GM12878 (cell line): ENCODE data around the gene CD55. TPM values are rescaled to one million over a fixed set of nuclear protein-coding genes. Genes with fewer than 3 reads are reported as not detected.

Experiments
- ATAC-seq: fragments of 200-7000 bp; cut with Tn5 transposase; 3 replicates; pipeline ENCODE4 v1.9.1; 2020; ENCODE audit warnings: mild to moderate bottlenecking, moderate library complexity
- BruUV-seq: library from RNA; stranded (reverse); fragments of 400-500 nt; replicated peaks from 2 replicates; lab custom pipeline; 2021; lab: Mats Ljungman, UMichigan
- CTCF ChIA-PET: fragments of 300-600 bp; sonication (Branson Sonifier 250); formaldehyde crosslinking; extraction: SDS; loops from one replicate; lab custom pipeline; 2021; ENCODE audit warnings: inconsistent platforms; lab: Yijun Ruan, JAX
- POLR2A ChIA-PET: fragments of 350-600 bp; formaldehyde crosslinking; extraction: SDS; loops from one replicate; lab custom pipeline; 2021; ENCODE audit warnings: inconsistent platforms; lab: Charles Lee
- RAD21 ChIA-PET: fragments of 300-600 bp; sonication (Branson Sonifier 250); formaldehyde crosslinking; loops from one replicate; lab custom pipeline; 2023; ENCODE audit warnings: antibody characterized with exemption; ENCODE audit not compliant: unreplicated experiment; lab: Charles Lee
- SMC1A ChIA-PET: fragments of 300-600 bp; sonication (Branson Sonifier 250); formaldehyde crosslinking; loops from one replicate; lab custom pipeline; 2023; ENCODE audit not compliant: unreplicated experiment, uncharacterized antibody; lab: Charles Lee
- DNase-seq: peaks from one replicate; pipeline ENCODE4 v3.0.0-alpha.2; 2011; ENCODE audit warnings: low read depth, low spot score
- FAIRE-seq: peaks from 3 replicates; lab custom pipeline; 2011; peaks lifted over from hg19 to GRCh38; lab: Jason Lieb, UNC
- H2AFZ ChIP-seq: 2 replicates; pipeline ENCODE4 v1.6.0; 2011; ENCODE audit warnings: low read depth, low read length, control low read depth; ENCODE audit not compliant: control insufficient read depth
- H3K27ac ChIP-seq: 2 replicates; pipeline ENCODE4 v1.5.1; 2011; ENCODE audit warnings: control low read depth; ENCODE audit not compliant: control insufficient read depth, insufficient read depth
- H3K27me3 ChIP-seq, 2 experiments: replicated peaks in 1 of 2; 2 replicates each; pipeline versions ENCODE4 v1.6.0 to v1.6.1; 2011; ENCODE audit warnings: low read length in 1 of 2; ENCODE audit not compliant: control insufficient read depth in 2 of 2, insufficient read depth in 2 of 2
- H3K36me3 ChIP-seq, 2 experiments: 2 replicates each; pipeline ENCODE4 v1.5.1; 2011; ENCODE audit warnings: low read length in 1 of 2; ENCODE audit not compliant: control insufficient read depth in 2 of 2, insufficient read depth in 2 of 2
- H3K4me1 ChIP-seq: 2 replicates; pipeline ENCODE4 v1.6.1; 2011; ENCODE audit warnings: mild to moderate bottlenecking, low read length, moderate library complexity, mixed read lengths; ENCODE audit not compliant: control insufficient read depth, insufficient read depth
- H3K4me2 ChIP-seq: 2 replicates; pipeline ENCODE4 v1.6.0; 2011; ENCODE audit warnings: control low read depth; ENCODE audit not compliant: control insufficient read depth, insufficient read depth
- H3K4me3 ChIP-seq: fragments of 200-600 bp; sonication (generic); 2 replicates; pipeline ENCODE4 v1.5.1; 2016
- H3K79me2 ChIP-seq: 2 replicates; pipeline ENCODE4 v1.6.0; 2011; ENCODE audit warnings: low read length; ENCODE audit not compliant: control insufficient read depth, insufficient read depth
- H3K9ac ChIP-seq: 2 replicates; pipeline ENCODE4 v1.8.0; 2011; ENCODE audit warnings: low read length, control low read depth, mixed read lengths; ENCODE audit not compliant: control insufficient read depth, insufficient read depth
- H3K9me3 ChIP-seq: replicated peaks from 3 replicates; pipeline ENCODE4 v1.5.1; 2011; ENCODE audit warnings: mild to moderate bottlenecking, low read length; ENCODE audit not compliant: control insufficient read depth, insufficient read depth
- H4K20me1 ChIP-seq: 2 replicates; pipeline ENCODE4 v1.6.0; 2011; ENCODE audit not compliant: control insufficient read depth, insufficient read depth
- NFYA ChIP-seq: IDR thresholded peaks from 2 replicates; pipeline ENCODE4 v1.6.1; 2011; ENCODE audit warnings: low read depth, mild to moderate bottlenecking, low read length, improper control_type of control experiment, borderline replicate concordance
- PRDM15 ChIP-seq: fragments of 450-650 bp; formaldehyde crosslinking; IDR thresholded peaks from 2 replicates; pipeline ENCODE4 v1.4.0; 2020; ENCODE audit warnings: mild to moderate bottlenecking, moderate library complexity
- RB1 ChIP-seq: fragments of 450-650 bp; formaldehyde crosslinking; IDR thresholded peaks from 2 replicates; pipeline ENCODE4 v1.6.1; 2017; ENCODE audit warnings: mild to moderate bottlenecking, borderline replicate concordance
- SIN3A ChIP-seq: IDR thresholded peaks from 2 replicates; pipeline ENCODE4 v1.6.1; 2012; ENCODE audit warnings: low read depth, low read length, improper control_type of control experiment
- SREBF2 ChIP-seq: IDR thresholded peaks from 2 replicates; pipeline ENCODE4 v1.6.1; 2012; ENCODE audit warnings: mild to moderate bottlenecking, low read length
- ZBTB4 ChIP-seq: fragments of 450-650 bp; formaldehyde crosslinking; IDR thresholded peaks from 2 replicates; pipeline ENCODE4 v1.4.0; 2022; ENCODE audit warnings: mild to moderate bottlenecking, moderate library complexity
- WGBS: methylation state at CpG from one replicate; pipeline ENCODE4 v1.1.6; 2016; ENCODE audit warnings: low lambda C conversion rate; ENCODE audit not compliant: insufficient replicate concordance, insufficient coverage; ENCODE audit errors: missing lambda C conversion rate; 5-methylcytosine and 5-hydroxymethylcytosine counted together
- in situ Hi-C: fragments of 300-500 bp; cut with MboI; formaldehyde crosslinking; loops from 9 replicates; pipeline ENCODE4 v1.14.3; 2018; ENCODE audit warnings: mixed read lengths
- intact Hi-C: fragments of 100-400 bp; cut with micrococcal nuclease; formaldehyde crosslinking; loops from one replicate; pipeline ENCODE4 v1.14.2; 2022; ENCODE audit not compliant: unreplicated experiment
- polyA plus RNA-seq, 11 experiments: library from polyadenylated mRNA; depleted of rRNA in 4 of 11; unstranded in 6 of 11; stranded (reverse) in 5 of 11; fragments of >200 nt; fragmentation: Nextera tagmentation in 4 of 11; fragmentation: Illumina TruSeq in 1 of 11; extraction: Ambion mirVana in 4 of 11; extraction: Trizol in 1 of 11; gene quantifications; 1 replicate in 1 of 11; 2 replicates in 10 of 11; pipeline versions ENCODE4 v1.2.1 to v1.2.3, GENCODE V29; 2011 to 2016; ENCODE audit warnings: inconsistent platforms in 2 of 11, missing spikeins in 2 of 11, low read depth in 1 of 11
- total RNA-seq, 4 experiments: library from RNA; depleted of rRNA in 3 of 4; stranded (reverse); fragments of >200 nt in 3 of 4; fragmentation: Illumina TruSeq in 1 of 4; extraction: Trizol in 1 of 4; gene quantifications; 2 replicates each; pipeline versions ENCODE4 v1.2.1 to v1.2.3, GENCODE V29; 2013 to 2021
- TF ChIP-seq, protein P1 (sequence below): fragments of 450-650 bp; IDR thresholded peaks from 2 replicates; pipeline ENCODE4 v1.6.1; 2017; ENCODE audit warnings: mild to moderate bottlenecking
- TF ChIP-seq, protein P2 (sequence below): fragments of 450-650 bp; IDR thresholded peaks from 2 replicates; pipeline ENCODE4 v1.6.1; 2017; ENCODE audit warnings: borderline replicate concordance

Gene CD55
- total and polyA plus RNA-seq, 10 of the 15 experiments (the other 5 are each of a cell fraction or from before 2014, with no cell fraction given) = 5.2 to 46.5 (median 15.1) TPM

- Histone ChIP-seq H4K20me1 (no peaks in the 10 kb centered on the region), H3K9me3 (no peaks in the 10 kb centered on the region), H3K9ac (no peak overlapping the region), H3K79me2 (no peaks in the 10 kb centered on the region), H3K27ac (no peak overlapping the region), H3K4me1 (no peaks in the 10 kb centered on the region), H3K36me3 (no peaks in the 10 kb centered on the region), H3K27me3 (no peaks in the 10 kb centered on the region), H3K4me3 (no peak overlapping the region), H2AFZ (no peak overlapping the region), H3K4me2 (no peak overlapping the region)
- in situ Hi-C loops (no loop called here), intact Hi-C loops (no loop called here)
- DNase-seq (no peak), FAIRE-seq (no peak), ATAC-seq (no peak)
- no TSS peak for BruUV-seq
- ChIA-PET RAD21 (no interaction called here), CTCF (interaction anchor here (1.6 kb wide), 1 partner anchor 17 kb away, joined by 6 read pairs; no protein-coding TSS in a partner anchor), SMC1A (interaction anchor here (1.4 kb wide), 1 partner anchor 14 kb away, joined by 3 read pairs; no protein-coding TSS in a partner anchor), POLR2A (no interaction called here)
- 70% methylated on average over 8 of the region's 8 CpGs for WGBS
- TF ChIP-seq, protein P1, sequence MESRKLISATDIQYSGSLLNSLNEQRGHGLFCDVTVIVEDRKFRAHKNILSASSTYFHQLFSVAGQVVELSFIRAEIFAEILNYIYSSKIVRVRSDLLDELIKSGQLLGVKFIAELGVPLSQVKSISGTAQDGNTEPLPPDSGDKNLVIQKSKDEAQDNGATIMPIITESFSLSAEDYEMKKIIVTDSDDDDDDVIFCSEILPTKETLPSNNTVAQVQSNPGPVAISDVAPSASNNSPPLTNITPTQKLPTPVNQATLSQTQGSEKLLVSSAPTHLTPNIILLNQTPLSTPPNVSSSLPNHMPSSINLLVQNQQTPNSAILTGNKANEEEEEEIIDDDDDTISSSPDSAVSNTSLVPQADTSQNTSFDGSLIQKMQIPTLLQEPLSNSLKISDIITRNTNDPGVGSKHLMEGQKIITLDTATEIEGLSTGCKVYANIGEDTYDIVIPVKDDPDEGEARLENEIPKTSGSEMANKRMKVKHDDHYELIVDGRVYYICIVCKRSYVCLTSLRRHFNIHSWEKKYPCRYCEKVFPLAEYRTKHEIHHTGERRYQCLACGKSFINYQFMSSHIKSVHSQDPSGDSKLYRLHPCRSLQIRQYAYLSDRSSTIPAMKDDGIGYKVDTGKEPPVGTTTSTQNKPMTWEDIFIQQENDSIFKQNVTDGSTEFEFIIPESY = no peak
- TF ChIP-seq PRDM15 (CRISPR knock-in tag) (no peak), RB1 (no peak), ZBTB4 (CRISPR knock-in tag) (no peak), NFYA (no peak), SIN3A (no peak), SREBF2 (no peak)
- TF ChIP-seq, protein P2, sequence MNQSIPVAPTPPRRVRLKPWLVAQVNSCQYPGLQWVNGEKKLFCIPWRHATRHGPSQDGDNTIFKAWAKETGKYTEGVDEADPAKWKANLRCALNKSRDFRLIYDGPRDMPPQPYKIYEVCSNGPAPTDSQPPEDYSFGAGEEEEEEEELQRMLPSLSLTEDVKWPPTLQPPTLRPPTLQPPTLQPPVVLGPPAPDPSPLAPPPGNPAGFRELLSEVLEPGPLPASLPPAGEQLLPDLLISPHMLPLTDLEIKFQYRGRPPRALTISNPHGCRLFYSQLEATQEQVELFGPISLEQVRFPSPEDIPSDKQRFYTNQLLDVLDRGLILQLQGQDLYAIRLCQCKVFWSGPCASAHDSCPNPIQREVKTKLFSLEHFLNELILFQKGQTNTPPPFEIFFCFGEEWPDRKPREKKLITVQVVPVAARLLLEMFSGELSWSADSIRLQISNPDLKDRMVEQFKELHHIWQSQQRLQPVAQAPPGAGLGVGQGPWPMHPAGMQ = no peak
Measured at GRCh38 chr1:207304710-207305488, 16.6 kb upstream of the CD55 start.
